ENCODE data around the gene OPN1SW.

DNA sequence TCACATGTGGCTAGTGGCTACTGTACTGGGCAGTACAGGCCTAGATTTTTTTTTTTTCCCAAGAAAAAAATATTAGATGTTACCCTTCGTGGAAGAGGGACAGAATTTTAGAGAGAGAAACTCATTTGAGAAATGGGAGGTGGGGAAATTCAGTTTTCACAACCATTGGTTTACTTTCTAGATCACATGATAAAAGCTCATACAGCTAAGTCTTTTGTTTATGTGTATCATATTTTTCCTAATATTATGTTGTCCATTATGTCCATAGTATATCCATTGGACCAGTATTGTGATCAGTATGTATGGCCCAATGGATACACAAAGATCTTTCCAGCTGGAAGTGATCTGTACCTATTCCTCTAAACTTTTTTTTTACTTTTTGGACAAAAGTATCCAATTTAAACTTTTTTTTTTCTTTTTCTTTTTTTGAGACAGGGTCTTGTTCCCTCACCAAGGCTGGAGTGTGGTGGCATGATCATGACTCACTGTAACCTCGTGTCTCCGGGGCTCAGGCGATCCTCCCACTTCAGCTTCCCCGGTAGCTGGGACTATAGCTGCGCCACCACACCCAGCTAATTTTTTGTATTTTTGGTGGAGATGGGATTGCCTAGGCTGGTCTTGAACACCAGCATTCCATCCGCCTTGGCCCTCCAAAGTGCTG, 32.4 kb downstream of the OPN1SW start:
- TF ChIP-seq, protein P1, sequence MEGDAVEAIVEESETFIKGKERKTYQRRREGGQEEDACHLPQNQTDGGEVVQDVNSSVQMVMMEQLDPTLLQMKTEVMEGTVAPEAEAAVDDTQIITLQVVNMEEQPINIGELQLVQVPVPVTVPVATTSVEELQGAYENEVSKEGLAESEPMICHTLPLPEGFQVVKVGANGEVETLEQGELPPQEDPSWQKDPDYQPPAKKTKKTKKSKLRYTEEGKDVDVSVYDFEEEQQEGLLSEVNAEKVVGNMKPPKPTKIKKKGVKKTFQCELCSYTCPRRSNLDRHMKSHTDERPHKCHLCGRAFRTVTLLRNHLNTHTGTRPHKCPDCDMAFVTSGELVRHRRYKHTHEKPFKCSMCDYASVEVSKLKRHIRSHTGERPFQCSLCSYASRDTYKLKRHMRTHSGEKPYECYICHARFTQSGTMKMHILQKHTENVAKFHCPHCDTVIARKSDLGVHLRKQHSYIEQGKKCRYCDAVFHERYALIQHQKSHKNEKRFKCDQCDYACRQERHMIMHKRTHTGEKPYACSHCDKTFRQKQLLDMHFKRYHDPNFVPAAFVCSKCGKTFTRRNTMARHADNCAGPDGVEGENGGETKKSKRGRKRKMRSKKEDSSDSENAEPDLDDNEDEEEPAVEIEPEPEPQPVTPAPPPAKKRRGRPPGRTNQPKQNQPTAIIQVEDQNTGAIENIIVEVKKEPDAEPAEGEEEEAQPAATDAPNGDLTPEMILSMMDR (IDR thresholded peaks at IDR 0.05) = no peak
- no peak for TF ChIP-seq POLR2A (IDR thresholded peaks at IDR 0.05)
